ENCODE data around the gene TCFL5.
"Not testable (repeated sequence)": the region's sequence is repeated elsewhere in the genome, so short reads cannot be mapped to it uniquely, and the experiment has no call there.

DNA sequence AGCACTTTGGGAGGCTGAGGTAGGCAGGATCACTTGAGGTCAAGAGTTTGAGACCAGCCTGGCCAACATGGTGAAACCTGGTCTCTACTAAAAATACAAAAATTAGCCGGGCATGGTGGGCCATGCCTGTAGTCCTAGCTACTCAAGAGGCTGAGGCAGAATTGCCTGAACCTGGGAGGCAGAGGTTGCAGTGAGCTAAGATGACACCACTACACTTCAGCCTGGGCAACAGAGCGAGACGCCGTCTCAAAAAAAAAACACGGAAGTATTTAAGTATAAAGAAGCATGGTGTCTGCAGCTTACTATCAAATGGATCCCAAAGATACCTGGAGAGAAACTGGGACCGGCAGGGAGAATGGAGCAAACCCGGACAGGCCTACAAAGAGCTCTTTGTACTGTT, 12.7 kb downstream of the TCFL5 start:
- TF ChIP-seq EZH2phosphoT487 (IDR thresholded peaks at IDR 0.05; ENCODE audit: insufficient read depth, low read depth); EZH2 (IDR thresholded peaks at IDR 0.05; ENCODE audit: insufficient read depth, poor library complexity, severe bottlenecking): not testable (repeated sequence)

Data from GM23248 (cell line).